IMR-90 (cell line): ENCODE results near the gene PPM1L. TPM values are rescaled to one million over a fixed set of nuclear protein-coding genes. Genes with fewer than 3 reads are reported as not detected.

Experiments used
- ATAC-seq: fragments of 200-7000 bp; cut with Tn5 transposase; 2 replicates; pipeline ENCODE4 v1.9.1; 2020; ENCODE audit warnings: low read depth, mild to moderate bottlenecking, moderate library complexity
- BruUV-seq: library from RNA; stranded (reverse); fragments of 400-500 nt; replicated peaks from 2 replicates; lab custom pipeline; 2021; lab: Mats Ljungman, UMichigan
- CTCF ChIA-PET: fragments of 300-600 bp; formaldehyde crosslinking; extraction: SDS; loops from one replicate; lab custom pipeline; 2021; ENCODE audit warnings: antibody characterized with exemption; lab: Yijun Ruan, JAX
- POLR2A ChIA-PET: fragments of 300-600 bp; sonication (Branson Sonifier 250); formaldehyde crosslinking; loops from one replicate; lab custom pipeline; 2022; ENCODE audit warnings: antibody characterized with exemption; ENCODE audit not compliant: unreplicated experiment; lab: Charles Lee
- DNase-seq: peaks from one replicate; pipeline ENCODE4 v3.0.0; 2013
- H2AFZ ChIP-seq: replicated peaks from 2 replicates; pipeline ENCODE3; 2013; ENCODE audit warnings: low read length, mild to moderate bottlenecking; ENCODE audit not compliant: poor library complexity
- H2AK5ac ChIP-seq: 2 replicates; pipeline ENCODE4 v1.6.1; 2013; ENCODE audit warnings: low read depth, low read length, inconsistent platforms
- H2AK9ac ChIP-seq: replicated peaks from 2 replicates; pipeline ENCODE3; 2013; ENCODE audit warnings: mild to moderate bottlenecking, low read depth, low read length, moderate library complexity; ENCODE audit not compliant: poor library complexity
- H2BK120ac ChIP-seq: 2 replicates; pipeline ENCODE4 v1.6.1; 2013; ENCODE audit warnings: low read depth, low read length, inconsistent platforms
- H2BK15ac ChIP-seq: 3 replicates; pipeline ENCODE4 v1.6.1; 2013; ENCODE audit warnings: low read depth, low read length, inconsistent platforms
- H2BK20ac ChIP-seq: 2 replicates; pipeline ENCODE4 v1.6.1; 2013; ENCODE audit warnings: low read depth, mild to moderate bottlenecking, inconsistent platforms, low read length, moderate library complexity
- H2BK5ac ChIP-seq: 2 replicates; pipeline ENCODE4 v1.6.1; 2013; ENCODE audit warnings: mild to moderate bottlenecking, low read depth, low read length, inconsistent platforms; ENCODE audit not compliant: poor library complexity, severe bottlenecking
- H3K14ac ChIP-seq: replicated peaks from 2 replicates; pipeline ENCODE4 v1.6.1; 2013; ENCODE audit warnings: low read depth, low read length, inconsistent platforms
- H3K18ac ChIP-seq: 2 replicates; pipeline ENCODE4 v1.6.1; 2013; ENCODE audit warnings: low read depth, low read length, control low read depth
- H3K23ac ChIP-seq: 2 replicates; pipeline ENCODE4 v1.6.1; 2013; ENCODE audit warnings: low read depth, low read length, inconsistent platforms
- H3K27ac ChIP-seq: 2 replicates; pipeline ENCODE4 v1.5.1; 2013; ENCODE audit warnings: mild to moderate bottlenecking, control low read depth, low read length; ENCODE audit not compliant: insufficient read depth
- H3K27me3 ChIP-seq: 2 replicates; pipeline ENCODE4 v1.6.1; 2013; ENCODE audit warnings: low read length; ENCODE audit not compliant: control insufficient read depth, insufficient read depth
- H3K36me3 ChIP-seq: 2 replicates; pipeline ENCODE4 v1.6.1; 2013; ENCODE audit warnings: low read length, mixed read lengths; ENCODE audit not compliant: control insufficient read depth, insufficient read depth
- H3K4ac ChIP-seq: 2 replicates; pipeline ENCODE4 v1.6.1; 2013; ENCODE audit warnings: low read depth, low read length, inconsistent platforms
- H3K4me1 ChIP-seq: 2 replicates; pipeline ENCODE4 v1.6.1; 2013; ENCODE audit warnings: low read length, mixed read lengths; ENCODE audit not compliant: control insufficient read depth, insufficient read depth
- H3K4me2 ChIP-seq: 2 replicates; pipeline ENCODE4 v1.6.1; 2013; ENCODE audit warnings: low read depth, mild to moderate bottlenecking, control low read depth, low read length, moderate library complexity
- H3K4me3 ChIP-seq: 2 replicates; pipeline ENCODE4 v1.5.1; 2013; ENCODE audit warnings: low read depth, mild to moderate bottlenecking, control low read depth, low read length, moderate library complexity; ENCODE audit not compliant: insufficient read depth
- H3K56ac ChIP-seq: 2 replicates; pipeline ENCODE4 v1.6.1; 2013; ENCODE audit warnings: low read length, inconsistent platforms; ENCODE audit not compliant: insufficient read depth; ENCODE audit errors: extremely low read depth
- H3K79me1 ChIP-seq, 2 experiments: 2 replicates each; pipeline ENCODE4 v1.6.1; 2013; ENCODE audit warnings: low read length in 2 of 2, inconsistent platforms in 1 of 2, low read depth in 1 of 2
- H3K9ac ChIP-seq: 2 replicates; pipeline ENCODE4 v1.6.1; 2013; ENCODE audit warnings: low read depth, low read length, control low read depth
- H3K9me1 ChIP-seq: 2 replicates; pipeline ENCODE4 v1.6.1; 2013; ENCODE audit warnings: low read length, inconsistent platforms; ENCODE audit not compliant: insufficient read depth
- H3K9me3 ChIP-seq: 2 replicates; pipeline ENCODE4 v1.6.1; 2013; ENCODE audit warnings: low read length; ENCODE audit not compliant: control insufficient read depth, insufficient read depth
- H4K20me1 ChIP-seq: 2 replicates; pipeline ENCODE4 v1.6.1; 2013; ENCODE audit warnings: low read length, inconsistent platforms; ENCODE audit not compliant: insufficient read depth
- H4K5ac ChIP-seq: 2 replicates; pipeline ENCODE4 v1.6.1; 2013; ENCODE audit warnings: mild to moderate bottlenecking, low read depth, low read length, control low read depth
- H4K8ac ChIP-seq, 2 experiments: 2 replicates each; pipeline ENCODE4 v1.6.1; 2013; ENCODE audit warnings: low read depth in 2 of 2, low read length in 2 of 2, control low read depth in 1 of 2, inconsistent platforms in 1 of 2
- H4K91ac ChIP-seq: 2 replicates; pipeline ENCODE4 v1.6.1; 2013; ENCODE audit warnings: low read depth, low read length, inconsistent platforms; ENCODE audit not compliant: insufficient read depth
- CEBPB ChIP-seq: IDR thresholded peaks from 2 replicates; pipeline ENCODE4 v1.6.1; 2012; ENCODE audit warnings: low read depth, low read length, improper control_type of control experiment
- CTCF ChIP-seq: conservative IDR thresholded peaks from 2 replicates; pipeline ENCODE4 v1.5.1; 2012; ENCODE audit warnings: mild to moderate bottlenecking, low read depth, low read length, improper control_type of control experiment
- ELK1 ChIP-seq: fragments of 150-350 bp; IDR thresholded peaks from 2 replicates; pipeline ENCODE4 v1.6.1; 2016; ENCODE audit warnings: low read depth, mild to moderate bottlenecking, low read length, moderate library complexity, borderline replicate concordance
- FOS ChIP-seq: fragments of 150-350 bp; IDR thresholded peaks from 2 replicates; pipeline ENCODE4 v1.6.1; 2016; ENCODE audit warnings: low read depth, low read length
- MAFK ChIP-seq: IDR thresholded peaks from 2 replicates; pipeline ENCODE4 v1.6.1; 2012; ENCODE audit warnings: low read depth, low read length, improper control_type of control experiment
- MAZ ChIP-seq: IDR thresholded peaks from 2 replicates; pipeline ENCODE4 v1.6.1; 2012; ENCODE audit warnings: low read depth, mild to moderate bottlenecking, low read length, improper control_type of control experiment, moderate library complexity, borderline replicate concordance
- MXI1 ChIP-seq: IDR thresholded peaks from 2 replicates; pipeline ENCODE4 v1.6.1; 2012; ENCODE audit warnings: low read depth, mild to moderate bottlenecking, low read length, moderate library complexity, borderline replicate concordance
- NFE2L2 ChIP-seq: fragments of 150-350 bp; IDR thresholded peaks from 2 replicates; pipeline ENCODE4 v1.6.1; 2016; ENCODE audit warnings: low read depth, mild to moderate bottlenecking, low read length
- POLR2A ChIP-seq: IDR thresholded peaks from 2 replicates; pipeline ENCODE4 v1.6.1; 2012; ENCODE audit warnings: mild to moderate bottlenecking, low read depth, low read length
- RCOR1 ChIP-seq: IDR thresholded peaks from 2 replicates; pipeline ENCODE4 v1.6.1; 2012; ENCODE audit warnings: mild to moderate bottlenecking, low read length, improper control_type of control experiment; ENCODE audit not compliant: insufficient replicate concordance
- RFX5 ChIP-seq: IDR thresholded peaks from 2 replicates; pipeline ENCODE4 v1.8.0; 2012; ENCODE audit warnings: low read depth, mild to moderate bottlenecking, low read length, moderate library complexity
- SMC3 ChIP-seq: fragments of 150-350 bp; IDR thresholded peaks from 2 replicates; pipeline ENCODE4 v1.6.1; 2016; ENCODE audit warnings: low read depth, mild to moderate bottlenecking, antibody characterized with exemption, low read length, moderate library complexity
- USF2 ChIP-seq: fragments of 150-350 bp; IDR thresholded peaks from 2 replicates; pipeline ENCODE4 v1.6.1; 2017; ENCODE audit warnings: mild to moderate bottlenecking, antibody characterized with exemption, low read length, low read depth
- dilution Hi-C: fragments of 300-500 bp; cut with HindIII; formaldehyde crosslinking; loops from one replicate; pipeline ENCODE4 v1.14.3; 2018; ENCODE audit warnings: low sequenced_read_pairs; ENCODE audit not compliant: unreplicated experiment
- in situ Hi-C: fragments of 300-500 bp; cut with MboI; formaldehyde crosslinking; loops from 3 replicates; pipeline ENCODE4 v1.14.3; 2019; ENCODE audit warnings: low sequenced_read_pairs, inconsistent platforms, mixed read lengths
- intact Hi-C: fragments of 100-400 bp; cut with micrococcal nuclease; formaldehyde crosslinking; loops from 2 replicates; pipeline ENCODE4 v1.10.0; 2022
- polyA plus RNA-seq, 3 experiments: library from polyadenylated mRNA; depleted of rRNA; stranded (reverse); fragments of >200 nt; gene quantifications; 2 replicates each; pipeline ENCODE4 v1.2.3, GENCODE V29; 2012; ENCODE audit warnings: low replicate concordance in 1 of 3
- total RNA-seq: library from RNA; depleted of rRNA; stranded (reverse); fragments of >200 nt; gene quantifications from 2 replicates; pipeline ENCODE4 v1.2.3, GENCODE V29; 2012

PPM1L gene
- total and polyA plus RNA-seq, 2 of the 4 experiments (the other 2 are of a cell fraction), result 0.14 to 0.18 TPM

DNA sequence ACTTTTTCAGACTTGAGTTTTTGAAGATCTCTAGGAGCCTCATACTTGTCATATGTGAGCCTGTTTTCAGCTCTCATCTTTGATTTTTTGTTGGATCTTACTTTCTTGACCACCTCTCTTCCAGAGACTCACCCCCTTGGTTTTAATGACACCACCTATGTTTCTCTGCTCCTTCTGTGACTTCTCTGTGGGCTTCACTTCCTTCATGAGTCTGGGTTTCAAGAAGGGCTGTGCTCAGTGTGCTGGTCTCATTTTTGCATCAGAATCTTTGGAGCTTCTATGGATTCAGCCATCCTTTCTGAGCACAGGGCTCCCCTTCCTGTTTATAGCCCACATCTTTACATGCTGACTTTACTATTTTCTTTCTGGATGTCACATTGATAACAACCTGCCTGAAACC, 17.7 kb downstream of the PPM1L start:
- Histone ChIP-seq H4K91ac (no peak overlapping the region), H3K9me3 (no peaks in the 10 kb centered on the region), H3K9ac (no peak overlapping the region), H3K14ac (no peak overlapping the region), H3K4me3 (no peak overlapping the region), H3K4ac (no peak overlapping the region), H3K79me1 (no peaks in the 10 kb centered on the region), H2AFZ (no peak overlapping the region), H3K23ac (no peak overlapping the region), H4K5ac (no peak overlapping the region), H4K20me1 (no peaks in the 10 kb centered on the region), H3K27ac (no peak overlapping the region), H2BK5ac (no peak overlapping the region), H3K18ac (no peak overlapping the region), H2BK15ac (no peak overlapping the region), H3K36me3 (no peaks in the 10 kb centered on the region), H3K56ac (no peak overlapping the region), H3K27me3 (no peaks in the 10 kb centered on the region), H2BK120ac (no peak overlapping the region), H3K9me1 (no peaks in the 10 kb centered on the region), H4K8ac (no peak overlapping the region), H2AK9ac (no peak overlapping the region), H3K4me2 (no peak overlapping the region), H3K4me1 (no peaks in the 10 kb centered on the region), H2AK5ac (no peak overlapping the region), H2BK20ac (no peak overlapping the region)
- ATAC-seq (no peak), DNase-seq (no peak)
- BruUV-seq, result no TSS peak
- TF ChIP-seq CEBPB, result no peak
- no peak for TF ChIP-seq MAFK
- no peak for TF ChIP-seq SMC3
- TF ChIP-seq RFX5, result no peak
- TF ChIP-seq CTCF, result no peak
- TF ChIP-seq USF2, result no peak
- no peak for TF ChIP-seq ELK1
- TF ChIP-seq MXI1, result no peak
- TF ChIP-seq FOS, result no peak
- no peak for TF ChIP-seq MAZ
- no peak for TF ChIP-seq POLR2A
- TF ChIP-seq RCOR1, result no peak
- no peak for TF ChIP-seq NFE2L2
- dilution Hi-C loops, result no loop called here
- intact Hi-C loops, result no loop called here
- POLR2A ChIA-PET, result no interaction called here
- CTCF ChIA-PET, result no interaction called here
- in situ Hi-C loops, result no loop called here
